Mucosa of descending colon (tissue), 3 donors: ENCODE results near the gene DGKE. TPM values are rescaled to one million over a fixed set of nuclear protein-coding genes. Genes with fewer than 3 reads are reported as not detected.

ENCODE experiments used
- ATAC-seq: fragments of 200-7000 bp; cut with Tn5 transposase; one replicate; pipeline ENCODE4 v1.9.1; 2020; ENCODE audit warnings: mild to moderate bottlenecking, moderate library complexity
- DNase-seq, 3 donors: peaks; one replicate each; pipeline ENCODE4 v3.0.0-alpha.2; 2020
- H3K36me3 ChIP-seq: fragments of 200-600 bp; one replicate; pipeline ENCODE4 v1.8.0; 2021; ENCODE audit warnings: low read depth, mild to moderate bottlenecking
- H3K4me1 ChIP-seq: fragments of 200-600 bp; one replicate; pipeline ENCODE4 v1.8.0; 2021; ENCODE audit warnings: low read depth, mild to moderate bottlenecking
- H3K4me3 ChIP-seq: fragments of 200-600 bp; one replicate; pipeline ENCODE4 v1.8.0; 2021; ENCODE audit warnings: mild to moderate bottlenecking
- H3K9me3 ChIP-seq: fragments of 200-600 bp; one replicate; pipeline ENCODE4 v1.8.0; 2021; ENCODE audit warnings: mild to moderate bottlenecking
- CTCF ChIP-seq: fragments of 200-600 bp; IDR thresholded peaks from one replicate; pipeline ENCODE4 v1.8.0; 2022; ENCODE audit warnings: antibody characterized with exemption, mild to moderate bottlenecking
- intact Hi-C, 2 donors: fragments of 100-400 bp; cut with DNase I in 1 of 2; cut with micrococcal nuclease in 1 of 2; formaldehyde crosslinking; loops; one replicate each; pipeline versions ENCODE4 v1.11.0 to v1.11.1; 2022; cut with DNase I, micrococcal nuclease
- total RNA-seq, 3 donors: library from RNA; stranded (reverse); fragmentation: NEBNext Ultra II Directional in 2 of 3; extraction: Animal tissue kit (Norgen Biotek cat#: 25700) in 2 of 3; gene quantifications; one replicate each; pipeline versions ENCODE4 v1.2.1 to v1.2.4, GENCODE V29; 2021 to 2023
- donor health status: DM: no; HTN: no; CAD: no; lungs with moderate emphysema.
- donor health status: DM: no; HTN: no; CAD: no.
- donor health status: DM: no; HTN: yes; CAD: no.

Gene DGKE
- total RNA-seq, 3 donors from 2014 or later: 5.8 to 22.2 (median 9.8) TPM

DNA sequence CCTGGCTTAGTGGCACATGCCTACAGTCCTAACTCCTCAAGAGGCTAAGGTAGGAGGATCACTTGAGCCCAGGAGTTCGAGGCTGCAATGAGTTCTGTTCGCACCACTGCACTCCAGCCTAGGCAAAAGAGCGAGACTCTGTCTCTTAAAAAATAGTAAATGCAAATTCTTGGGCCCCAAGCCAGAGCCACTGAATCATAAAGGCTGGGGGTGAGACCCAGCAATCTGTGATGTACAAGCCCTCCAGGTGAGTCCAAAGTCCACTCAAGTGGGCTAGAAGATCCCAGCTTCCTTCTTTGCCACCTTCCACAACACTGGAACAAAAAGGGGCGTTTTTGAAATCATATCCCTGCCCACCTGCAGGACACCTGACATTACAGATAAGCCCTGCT lies 63.0 kb downstream of the DGKE start:
- H3K4me1 ChIP-seq: peaks cover 3% of the 10 kb centered on the region
- H3K4me3 ChIP-seq: no peak overlapping the region
- H3K36me3 ChIP-seq: no peaks in the 10 kb centered on the region
- intact Hi-C loops: no loop called here
- H3K9me3 ChIP-seq: no peaks in the 10 kb centered on the region
- DNase-seq (peak in 2 of 3 donors; percentile 46 to 64), ATAC-seq (peak; percentile 78)
- TF ChIP-seq CTCF: no peak

DNA sequence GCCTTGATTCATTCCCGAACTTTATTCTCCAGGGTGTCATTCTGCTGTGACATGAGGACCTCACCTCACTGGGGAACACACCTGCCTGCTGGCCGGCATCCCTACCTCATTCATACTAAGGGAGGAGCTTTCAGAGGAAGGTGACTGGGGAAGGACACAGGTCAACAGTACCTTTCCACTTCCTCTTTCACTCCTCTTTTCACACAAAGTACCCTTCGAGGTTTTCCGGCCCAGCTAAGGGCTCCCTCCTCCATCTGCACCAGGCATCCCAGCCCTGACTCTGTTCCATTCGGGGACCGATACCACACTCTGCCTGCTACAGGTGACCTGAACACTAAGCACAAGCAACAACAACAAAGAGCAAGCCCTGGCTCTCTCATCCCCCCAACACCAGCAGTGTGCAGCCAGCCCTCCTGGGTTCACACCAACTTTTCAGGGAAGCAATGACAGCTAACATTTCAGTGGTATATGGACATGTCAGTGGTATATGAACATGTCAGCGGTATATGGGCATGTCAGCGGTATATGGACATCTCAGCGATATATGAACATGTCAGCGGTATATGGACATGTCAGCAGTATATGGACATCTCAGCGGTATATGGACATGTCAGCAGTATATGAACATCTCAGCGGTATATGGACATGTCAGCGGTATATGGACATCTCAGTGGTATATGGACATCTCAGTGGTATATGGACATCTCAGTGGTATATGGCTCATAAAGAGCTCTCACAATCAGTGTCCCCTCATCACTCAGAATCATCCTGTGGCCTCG lies 63.9 kb downstream of the DGKE start:
- no peak for TF ChIP-seq CTCF
- peaks cover 3% of the 10 kb centered on the region for H3K4me1 ChIP-seq
- no peaks in the 10 kb centered on the region for H3K9me3 ChIP-seq
- DNase-seq (no peak), ATAC-seq (peak; percentile 79)
- no peak overlapping the region for H3K4me3 ChIP-seq
- intact Hi-C loops: no loop called here
- H3K36me3 ChIP-seq: no peaks in the 10 kb centered on the region

GRCh38 chr17:56898874-56899273 lies 64.9 kb downstream of the DGKE start:
- no peaks in the 10 kb centered on the region for H3K36me3 ChIP-seq
- intact Hi-C loops: no loop called here
- H3K9me3 ChIP-seq: no peaks in the 10 kb centered on the region
- TF ChIP-seq CTCF: no peak
- DNase-seq (peak in 1 of 3 donors; percentile 44), ATAC-seq (peak; percentile 23)
- H3K4me1 ChIP-seq: peaks cover 3% of the 10 kb centered on the region
- H3K4me3 ChIP-seq: no peak overlapping the region

GRCh38 chr17:56899403-56899802 lies 65.5 kb downstream of the DGKE start:
- Histone ChIP-seq H3K4me3 (no peak overlapping the region), H3K4me1 (peaks cover 3% of the 10 kb centered on the region), H3K9me3 (no peaks in the 10 kb centered on the region), H3K36me3 (no peaks in the 10 kb centered on the region)
- no peak for TF ChIP-seq CTCF
- ATAC-seq: no peak
- intact Hi-C loops: no loop called here
- no peak for DNase-seq

DNA sequence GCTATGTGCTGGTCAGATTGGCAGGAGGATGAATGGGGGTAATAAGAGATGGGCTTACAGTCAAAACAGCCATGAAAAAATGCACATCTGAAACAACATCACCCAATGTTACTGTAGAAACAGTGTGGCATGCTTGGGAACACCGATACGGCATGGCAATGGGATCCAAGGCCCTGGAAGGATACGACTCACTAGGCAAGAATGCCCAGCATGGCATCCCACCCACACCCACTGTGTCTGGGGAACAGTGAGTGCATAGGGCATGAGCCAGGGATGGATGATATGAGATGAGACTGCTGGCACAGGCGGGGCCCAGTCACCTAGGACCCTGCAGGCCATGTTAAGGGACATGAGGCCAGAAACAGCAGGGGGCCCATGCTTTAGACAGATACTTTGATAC lies 68.4 kb downstream of the DGKE start:
- H3K9me3 ChIP-seq: no peaks in the 10 kb centered on the region
- H3K36me3 ChIP-seq: no peaks in the 10 kb centered on the region
- no peak for ATAC-seq
- intact Hi-C loops: no loop called here
- H3K4me1 ChIP-seq: no peaks in the 10 kb centered on the region
- TF ChIP-seq CTCF: no peak
- no peak for DNase-seq
- no peak overlapping the region for H3K4me3 ChIP-seq
